HEK293T (cell line): ENCODE measurements around the gene RBFOX2.

Experiments
- ARNT ChIP-seq: fragments of 450-650 bp; IDR thresholded peaks from 2 replicates; pipeline ENCODE4 v1.6.1; 2017; ENCODE audit warnings: mild to moderate bottlenecking
- BHLHE40 ChIP-seq: fragments of 450-650 bp; IDR thresholded peaks from 2 replicates; pipeline ENCODE4 v1.6.1; 2016; ENCODE audit warnings: mild to moderate bottlenecking, moderate library complexity, borderline replicate concordance
- ELF4 ChIP-seq: fragments of 450-650 bp; IDR thresholded peaks from 2 replicates; pipeline ENCODE4 v1.6.1; 2017; ENCODE audit warnings: antibody characterized with exemption
- FOXA1 ChIP-seq: fragments of 450-650 bp; IDR thresholded peaks from 2 replicates; pipeline ENCODE4 v1.6.1; 2016; ENCODE audit warnings: mild to moderate bottlenecking
- FOXK2 ChIP-seq: fragments of 450-650 bp; IDR thresholded peaks from 2 replicates; pipeline ENCODE4 v1.6.1; 2016; ENCODE audit warnings: mild to moderate bottlenecking
- FOXM1 ChIP-seq: fragments of 450-650 bp; IDR thresholded peaks from 2 replicates; pipeline ENCODE4 v1.6.1; 2017; ENCODE audit warnings: mild to moderate bottlenecking, borderline replicate concordance
- HDGF ChIP-seq: fragments of 450-650 bp; IDR thresholded peaks from 2 replicates; pipeline ENCODE4 v1.6.1; 2017; ENCODE audit warnings: antibody characterized with exemption, borderline replicate concordance
- L3MBTL2 ChIP-seq: fragments of 450-650 bp; conservative IDR thresholded peaks from 2 replicates; pipeline ENCODE4 v1.6.1; 2016; ENCODE audit warnings: mild to moderate bottlenecking
- NFRKB ChIP-seq: fragments of 450-650 bp; IDR thresholded peaks from 2 replicates; pipeline ENCODE4 v1.6.1; 2016; ENCODE audit warnings: mild to moderate bottlenecking, moderate library complexity
- SP1 ChIP-seq: fragments of 450-650 bp; IDR thresholded peaks from 2 replicates; pipeline ENCODE4 v1.6.1; 2017
- SUZ12 ChIP-seq: fragments of 450-650 bp; IDR thresholded peaks from 2 replicates; pipeline ENCODE4 v1.6.1; 2016; ENCODE audit warnings: mild to moderate bottlenecking
- TARDBP ChIP-seq: fragments of 450-650 bp; IDR thresholded peaks from 2 replicates; pipeline ENCODE4 v1.6.1; 2016

DNA sequence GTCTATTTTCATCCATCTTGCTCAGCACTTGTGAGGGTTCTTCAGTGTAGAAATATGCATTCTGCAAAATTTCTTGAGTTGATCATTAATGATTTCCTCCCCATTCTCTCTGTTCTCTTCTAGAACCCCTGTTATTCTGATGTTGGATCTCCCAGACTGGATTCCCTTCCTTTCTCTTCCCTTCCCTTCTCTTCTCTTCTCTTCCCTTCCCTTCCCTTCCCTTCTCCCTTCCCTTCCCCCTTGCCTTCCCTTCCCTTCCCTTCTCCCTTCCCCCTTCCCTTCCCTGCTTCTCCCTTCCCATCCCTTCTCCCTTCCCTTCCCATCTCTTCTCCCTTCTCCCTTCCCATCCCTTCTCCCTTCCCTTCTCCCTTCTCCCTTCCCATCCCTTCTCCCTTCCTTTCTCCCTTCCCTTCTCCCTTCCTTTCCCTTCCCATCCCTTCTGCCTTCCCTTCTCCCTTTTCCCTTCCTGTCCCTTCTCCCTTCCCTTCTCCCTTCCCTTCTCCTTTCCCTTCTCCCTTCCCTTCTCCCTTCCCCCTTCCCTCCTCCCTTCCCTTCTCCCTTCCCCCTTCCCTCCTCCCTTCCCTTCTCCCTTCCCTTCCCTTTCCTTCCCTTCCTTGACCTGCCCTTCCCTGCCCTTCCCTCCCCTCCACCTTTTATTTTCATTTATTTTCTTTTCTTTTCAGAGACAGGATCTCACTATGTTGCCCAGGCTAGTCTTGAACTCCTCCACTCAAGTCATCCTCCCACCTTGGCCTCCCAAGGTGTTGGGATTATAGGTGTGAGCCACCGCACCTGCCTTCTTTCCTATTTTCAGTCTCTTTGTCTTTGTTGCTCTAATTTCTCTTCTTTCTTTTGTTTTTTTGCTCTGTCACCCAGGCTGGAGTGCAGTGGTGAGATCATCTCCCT is 24.9 kb upstream of the RBFOX2 start:
- TF ChIP-seq ELF4, result no peak
- TF ChIP-seq TARDBP, result no peak
- TF ChIP-seq L3MBTL2, result no peak
- no peak for TF ChIP-seq FOXM1
- no peak for TF ChIP-seq BHLHE40
- TF ChIP-seq HDGF, result no peak
- no peak for TF ChIP-seq ARNT
- no peak for TF ChIP-seq FOXA1
- no peak for TF ChIP-seq SP1
- TF ChIP-seq SUZ12, result no peak
- TF ChIP-seq NFRKB, result no peak
- TF ChIP-seq FOXK2, result no peak
